NCI-H524 treated with DMSO at 0.1 percent for 48 hours (cell line): Measurements from ENCODE around the gene KCTD20.

Experiments used
- DNase-seq: peaks from one replicate; lab custom pipeline; 2025; lab: John Stamatoyannopoulos, UW

The KCTD20 gene

DNA sequence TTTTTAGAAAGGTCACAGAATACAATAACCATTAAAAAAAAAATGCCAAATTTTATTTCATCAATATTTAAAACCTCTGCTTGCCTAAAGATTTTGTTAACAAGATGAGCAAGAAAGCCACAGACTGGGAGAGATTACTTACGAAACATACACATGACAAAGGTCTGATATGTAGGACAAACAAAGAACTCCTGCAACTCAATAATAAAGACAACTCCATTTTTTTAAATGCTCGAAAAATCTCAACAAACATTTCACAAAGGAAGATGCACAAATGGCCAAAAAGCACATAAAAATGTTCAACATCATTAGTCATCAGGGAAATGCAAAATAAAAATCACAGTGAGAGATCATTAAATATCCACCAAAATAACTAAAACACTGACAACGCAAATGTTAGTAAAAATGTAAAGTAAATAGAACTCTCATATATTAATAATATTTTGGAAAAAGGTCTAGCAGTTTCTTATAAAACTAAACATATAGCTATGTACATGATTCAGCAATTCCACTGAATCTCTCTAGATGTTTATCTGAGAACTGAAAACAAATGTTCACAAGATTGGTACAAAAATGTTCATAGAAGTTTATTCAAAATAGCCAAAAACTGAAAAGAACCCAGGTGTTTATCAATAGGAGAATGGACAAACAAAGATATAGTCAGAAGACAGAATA, 94.2 kb downstream of the KCTD20 start:
- no peak for DNase-seq

- DNase-seq = no peak
These were observed 97.2 kb downstream of the KCTD20 start for GRCh38 chr6:36539814-36540568.
